Measurements from ENCODE around the gene SLC12A9.
A peak's percentile ranks its signal among the peaks of the same experiment; 100 is the strongest.
"Not testable (repeated sequence)": the region's sequence is repeated elsewhere in the genome, so short reads cannot be mapped to it uniquely, and the experiment has no call there.

SLC12A9 gene

GRCh38 chr7:100895956-100896731, 43.6 kb downstream of the SLC12A9 start:
- no peak for DNase-seq (ENCODE audit: low spot score)

DNA sequence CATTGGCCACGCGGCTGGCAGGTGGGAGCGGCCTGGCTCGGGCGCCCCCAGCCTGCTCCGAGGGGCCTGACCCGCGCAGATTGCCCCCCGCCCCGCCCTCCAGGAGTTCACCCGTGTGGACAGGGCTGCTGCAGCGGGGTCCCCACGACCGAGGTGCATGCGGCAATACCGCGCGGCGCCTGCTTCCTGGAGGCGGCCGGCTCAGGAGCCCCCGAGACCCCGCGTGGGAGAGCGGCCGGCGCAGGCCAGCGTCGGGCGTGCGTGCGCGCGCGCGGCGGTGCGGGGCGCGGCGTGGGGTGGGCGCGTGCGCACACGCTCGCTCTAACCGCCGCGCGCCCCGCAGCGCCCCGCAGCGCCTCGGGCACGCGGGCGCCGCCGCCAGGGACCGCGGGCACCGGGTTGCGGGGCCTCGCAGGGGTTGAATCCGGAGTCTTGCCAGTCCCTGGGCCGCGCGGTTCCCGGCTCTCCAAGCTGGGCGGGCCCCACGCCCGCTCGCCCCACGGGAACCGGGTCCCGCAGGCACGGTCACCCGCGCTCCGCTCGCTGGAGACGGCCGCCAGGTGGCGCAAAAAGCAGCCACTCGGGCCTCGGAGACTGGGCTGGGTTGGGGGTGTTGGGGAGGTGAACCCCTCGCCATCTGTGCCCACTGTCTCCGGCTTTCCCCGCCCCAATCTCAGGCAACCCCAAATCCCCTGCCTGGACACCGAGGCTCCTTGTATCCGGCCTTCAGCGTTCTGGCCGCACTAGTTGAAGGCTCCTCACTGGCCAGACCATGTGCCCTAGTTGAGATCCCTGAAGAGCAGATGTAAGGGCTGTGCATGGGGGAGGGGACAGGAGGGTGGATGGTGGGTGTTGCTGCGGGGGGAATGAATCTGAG, 44.5 kb downstream of the SLC12A9 start:
- peak; percentile 44 for DNase-seq (ENCODE audit: low spot score)

DNA sequence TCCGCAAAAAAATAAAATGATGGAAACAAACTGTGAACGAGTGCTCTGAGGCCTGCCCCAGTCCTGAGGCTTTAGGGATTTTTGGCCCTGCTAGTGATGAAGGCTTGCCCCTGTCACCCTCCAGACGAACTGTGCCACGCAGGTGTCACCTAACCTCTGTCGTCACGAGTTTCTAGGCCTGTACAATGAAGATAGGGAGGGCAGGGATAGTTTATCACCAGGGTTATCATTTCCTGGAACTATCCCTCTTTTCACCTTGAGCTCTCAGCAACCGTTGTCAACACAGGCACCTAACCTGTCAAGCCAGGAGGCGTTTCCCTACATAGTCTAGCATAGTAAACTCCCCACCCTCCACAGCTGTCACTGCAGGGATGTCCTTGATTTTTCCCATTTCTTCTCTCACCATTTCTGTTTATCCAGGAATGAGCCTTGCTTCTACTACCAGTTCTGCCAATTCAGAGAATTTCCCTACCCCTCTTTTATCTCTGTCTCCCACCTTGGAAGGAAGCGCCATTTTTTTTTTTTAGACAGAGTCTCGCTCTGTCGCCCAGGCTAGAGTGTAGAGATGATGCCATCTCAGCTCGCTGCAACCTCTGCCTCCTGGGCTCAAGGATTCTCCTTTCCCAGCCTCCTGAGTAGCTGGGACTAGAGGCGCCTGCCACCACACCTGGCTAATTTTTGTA, 45.4 kb downstream of the SLC12A9 start:
- no peak for DNase-seq (ENCODE audit: low spot score)

DNA sequence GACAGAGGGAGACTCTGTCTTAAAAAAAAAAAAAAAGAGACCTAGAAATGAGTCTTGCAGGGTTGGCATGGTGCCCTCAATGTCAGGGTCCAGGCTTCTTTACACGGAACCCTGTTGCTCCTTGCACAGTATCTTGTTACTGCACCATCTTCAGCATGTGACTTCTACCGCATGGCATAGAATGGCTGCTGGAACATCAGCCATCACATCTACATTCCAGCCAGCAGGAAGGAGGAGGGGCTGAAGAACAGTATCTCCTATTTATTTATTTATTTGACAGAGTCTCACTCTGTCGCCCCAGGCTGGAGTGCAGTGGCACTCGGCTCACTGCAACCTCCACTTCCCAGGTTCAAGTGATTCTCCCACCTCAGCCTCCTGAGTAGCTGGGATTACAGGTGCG, 46.9 kb downstream of the SLC12A9 start:
- no peak for DNase-seq (ENCODE audit: low spot score)

GRCh38 chr7:100900978-100901377, 48.5 kb downstream of the SLC12A9 start:
- DNase-seq (ENCODE audit: low spot score) = no peak

DNA sequence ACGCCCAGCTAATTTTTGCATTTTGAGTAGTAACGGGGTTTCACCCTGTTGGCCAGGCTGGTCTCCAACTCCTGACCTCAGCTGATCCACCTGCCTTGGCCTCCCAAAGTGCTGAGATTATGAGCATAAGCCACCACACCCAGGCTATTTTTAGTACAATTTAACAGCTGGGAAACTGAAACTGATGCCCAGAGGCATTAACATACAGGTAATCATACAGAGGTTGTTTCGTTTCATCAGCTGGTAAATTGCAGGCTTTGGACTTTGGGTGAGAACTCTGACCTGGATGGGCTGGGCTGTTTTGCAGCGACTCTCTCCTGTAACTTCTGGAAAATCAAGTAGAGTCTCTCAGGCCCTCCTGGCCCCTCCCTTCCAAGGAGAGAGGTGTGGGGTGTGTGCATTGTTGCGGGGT, 49.4 kb downstream of the SLC12A9 start:
- DNase-seq (ENCODE audit: low spot score) = no peak

DNA sequence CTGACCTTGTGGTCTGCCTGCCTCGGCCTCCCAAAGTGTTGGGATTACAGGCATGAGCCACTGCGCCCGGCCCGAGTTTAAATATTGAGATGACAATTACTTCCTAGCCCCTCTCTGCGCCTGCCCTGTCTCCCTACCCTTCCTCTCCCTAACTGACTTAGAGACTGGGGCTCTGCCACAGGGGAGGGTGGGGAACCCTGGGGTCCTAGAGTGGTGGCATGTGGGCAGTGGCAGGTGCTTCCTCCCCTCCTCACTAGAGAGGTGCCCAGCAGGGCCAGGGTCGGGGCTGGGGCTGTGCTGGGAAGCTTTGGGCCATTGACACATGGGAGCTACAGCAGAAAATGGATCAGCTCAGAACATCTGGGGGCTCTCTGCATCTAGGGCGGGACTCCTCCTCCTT, 50.1 kb downstream of the SLC12A9 start:
- no peak for DNase-seq (ENCODE audit: low spot score)

- no peak for DNase-seq (ENCODE audit: low spot score)
These were observed 56.0 kb downstream of the SLC12A9 start for GRCh38 chr7:100908512-100908911.

DNA sequence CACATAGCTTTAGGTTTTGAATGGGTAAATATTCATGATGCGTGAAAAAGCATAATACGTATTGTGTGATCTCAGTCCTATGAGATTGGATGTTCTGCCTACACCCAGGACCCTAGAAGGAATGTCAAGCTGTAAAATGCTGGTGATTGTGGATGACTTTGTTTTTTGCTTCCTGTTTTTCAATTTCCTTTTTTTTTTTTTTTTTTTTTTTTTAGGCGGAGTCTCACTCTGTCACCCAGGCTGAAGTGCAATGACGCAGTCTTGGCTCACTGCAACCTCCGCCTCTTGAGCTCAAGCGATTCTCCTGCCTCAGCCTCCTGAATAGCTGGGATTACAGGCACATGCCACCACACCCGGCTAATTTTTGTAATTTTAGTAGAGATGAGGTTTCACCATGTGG, 57.9 kb downstream of the SLC12A9 start:
- DNase-seq (ENCODE audit: low spot score) = not testable (repeated sequence)

DNA sequence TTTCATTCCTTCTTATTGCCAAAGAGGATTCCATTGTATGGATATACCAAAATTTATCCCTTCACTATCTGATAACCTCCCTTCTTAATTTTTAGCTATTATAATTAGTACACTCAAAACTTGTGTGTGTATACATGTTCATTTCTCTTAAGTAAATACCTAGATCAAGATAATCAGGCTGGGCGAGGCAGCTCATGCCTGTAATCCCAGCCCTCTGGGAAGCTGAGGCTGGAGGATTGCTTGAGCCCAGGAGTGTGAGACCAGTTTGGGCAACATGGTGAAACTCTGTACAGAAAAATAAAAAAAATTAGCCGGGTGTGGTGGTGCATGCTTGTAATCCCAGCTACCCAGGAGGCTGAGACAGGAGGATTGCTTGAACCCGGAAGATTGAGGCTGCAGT, 59.0 kb downstream of the SLC12A9 start:
- no peak for DNase-seq (ENCODE audit: low spot score)

DNA sequence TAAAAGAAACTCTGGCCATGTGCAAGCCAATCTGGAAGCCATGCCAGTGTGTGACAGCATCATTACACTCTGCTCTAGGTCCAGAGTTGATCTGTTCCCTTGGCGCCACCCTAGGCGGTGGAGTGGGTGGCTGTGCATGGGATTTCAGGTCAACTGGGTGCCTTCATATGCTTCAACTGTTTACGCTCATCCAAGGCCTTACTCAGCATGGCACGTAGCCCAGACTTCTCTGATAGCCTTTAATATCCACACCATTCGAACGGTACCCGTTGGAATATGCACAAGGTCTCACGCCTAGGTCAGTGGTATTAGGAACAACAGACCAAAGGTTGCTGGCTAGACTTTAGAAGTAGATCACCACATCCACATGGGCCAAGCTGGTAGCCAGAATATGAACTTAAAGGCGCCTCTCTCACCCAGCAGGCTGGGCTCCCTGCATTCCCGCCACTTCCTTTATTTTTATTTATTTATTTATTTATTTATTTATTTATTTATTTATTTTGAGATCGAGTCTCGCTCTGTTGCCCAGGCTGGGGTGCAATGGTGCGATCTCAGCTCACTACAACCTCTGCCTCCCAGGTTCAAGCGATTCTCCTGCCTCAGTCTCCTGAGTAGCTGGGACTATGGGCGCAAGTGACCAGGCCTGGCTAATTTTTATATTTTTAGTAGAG, 61.8 kb downstream of the SLC12A9 start:
- no peak for DNase-seq (ENCODE audit: low spot score)

- no peak for DNase-seq (ENCODE audit: low spot score)
These were observed 62.5 kb downstream of the SLC12A9 start for GRCh38 chr7:100914879-100915447.

All from CD4-positive, alpha-beta T cell treated with Interleukin-6 at 100 ng/mL for 8 hours (primary cell).